Peyer's patch (tissue), 4 donors: Measurements from ENCODE around the gene OLIG1.

Experiments used
- CTCF ChIP-seq, 6 experiments: fragments of 450-650 bp in 4 of 6; fragments of 200-600 bp in 2 of 6; sonication (generic) in 1 of 6; IDR thresholded peaks; one replicate each; pipeline ENCODE4 v1.5.1; 2017 to 2019; ENCODE audit warnings: antibody characterized with exemption in 6 of 6, mild to moderate bottlenecking in 3 of 6, moderate library complexity in 1 of 6
- POLR2A ChIP-seq, 2 donors: fragments of 450-650 bp; IDR thresholded peaks; one replicate each; pipeline ENCODE4 v1.5.1; 2017; ENCODE audit warnings: antibody characterized with exemption in 2 of 2, mild to moderate bottlenecking in 2 of 2, moderate library complexity in 2 of 2

GRCh38 chr21:33031152-33031911 lies 38.6 kb upstream of the OLIG1 start:
- TF ChIP-seq CTCF (IDR thresholded peaks at IDR 0.05), result no peak
- no peak for TF ChIP-seq POLR2A (IDR thresholded peaks at IDR 0.05)
